Activated T-cell treated with anti-CD3 and anti-CD28 coated beads for 48 hours (primary cell): ENCODE measurements around the gene ASAP2.

Experiments used
- DNase-seq: peaks from one replicate; pipeline ENCODE4 v3.0.0-alpha.2; 2020; ENCODE audit warnings: low read depth

ASAP2 gene

GRCh38 chr2:9232166-9232479, 25.5 kb downstream of the ASAP2 start:
- no peak for DNase-seq

DNA sequence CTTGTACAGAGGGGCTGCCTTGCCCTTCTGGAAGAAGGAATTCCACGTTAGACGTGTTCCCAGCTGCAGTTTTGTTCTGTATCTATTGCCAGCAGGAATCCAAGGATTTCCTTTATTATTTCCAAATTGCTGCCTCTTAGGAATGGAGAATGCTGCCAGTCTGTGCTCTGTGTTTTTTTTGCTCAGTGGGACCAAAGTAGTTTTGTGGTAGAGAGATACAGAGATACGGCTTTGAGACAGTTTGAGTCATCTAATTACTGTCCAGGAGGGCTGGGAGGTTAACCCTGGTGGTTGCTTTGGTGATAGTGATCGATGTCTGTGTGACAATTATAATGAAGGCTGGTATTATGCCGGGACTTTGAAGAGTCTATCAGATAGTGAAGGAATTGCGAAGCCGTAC, 26.3 kb downstream of the ASAP2 start:
- no peak for DNase-seq

DNA sequence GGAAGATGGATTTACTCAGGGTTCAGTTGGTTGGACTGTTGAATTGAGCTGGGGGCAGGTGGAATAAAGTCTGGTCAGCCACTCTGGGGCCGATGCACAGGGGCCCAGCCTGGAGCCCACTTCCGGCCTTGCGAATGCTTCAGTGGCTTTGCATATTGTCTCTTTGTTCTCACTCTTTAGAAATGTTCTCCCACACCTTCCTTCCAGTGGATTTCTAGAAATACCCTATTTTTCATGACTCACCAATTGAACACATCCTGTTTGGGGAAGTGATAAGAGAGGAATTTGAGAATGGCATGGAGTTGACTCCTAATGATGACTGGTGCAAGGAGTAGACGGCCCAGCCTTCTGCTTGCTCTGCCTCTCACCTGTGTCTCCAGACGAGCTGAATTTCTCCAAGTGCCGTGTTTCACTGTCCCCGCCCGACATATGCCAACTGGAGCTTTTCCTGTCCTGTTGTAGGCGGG, 28.1 kb downstream of the ASAP2 start:
- no peak for DNase-seq

DNA sequence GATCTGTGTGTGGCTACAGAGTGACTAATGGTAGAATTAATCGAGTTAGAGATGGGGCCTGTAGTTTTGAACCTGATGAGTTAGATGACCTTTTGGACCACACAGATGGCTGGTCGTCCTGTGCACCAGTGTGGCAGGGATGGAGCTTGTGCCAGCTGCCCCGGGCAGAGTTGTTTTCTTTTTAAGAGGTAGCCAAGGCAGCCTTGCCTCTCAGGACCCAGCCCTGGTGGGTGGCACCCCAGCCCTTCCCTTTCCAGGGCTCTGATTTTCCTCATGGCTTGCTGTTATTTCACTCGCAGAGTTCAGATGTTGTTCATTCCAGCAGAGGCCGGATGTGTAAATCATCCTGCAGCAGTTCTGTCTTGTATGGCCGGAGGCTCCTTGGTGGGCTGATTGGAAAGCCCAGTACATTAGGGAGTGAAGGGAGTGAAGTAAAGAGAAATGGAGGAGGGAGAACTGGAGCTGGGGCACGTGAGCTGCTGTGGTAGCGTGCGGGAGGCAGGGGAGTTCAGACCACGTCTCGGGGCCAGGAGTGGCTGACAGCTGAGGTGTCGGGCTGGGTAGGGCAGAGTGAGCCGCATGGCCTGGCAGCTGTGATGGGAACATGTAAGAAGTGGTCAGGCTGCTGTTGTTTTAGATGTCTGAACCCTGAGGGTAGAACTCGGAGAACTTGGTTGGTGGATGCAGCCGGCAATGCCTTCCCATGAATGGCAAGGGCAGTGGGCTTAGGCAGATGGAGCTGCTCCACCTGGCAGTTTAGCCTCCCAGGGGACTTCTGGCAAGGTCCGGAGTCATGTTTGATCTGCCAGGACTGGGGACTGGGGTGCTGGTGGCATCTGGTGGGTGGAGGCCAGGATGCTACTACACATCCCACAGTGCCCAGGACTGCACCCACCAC, 28.8 kb downstream of the ASAP2 start:
- DNase-seq = no peak

- DNase-seq = no peak
These were observed 29.4 kb downstream of the ASAP2 start for GRCh38 chr2:9236045-9236344.

GRCh38 chr2:9236867-9237266, 30.3 kb downstream of the ASAP2 start:
- DNase-seq = no peak

DNA sequence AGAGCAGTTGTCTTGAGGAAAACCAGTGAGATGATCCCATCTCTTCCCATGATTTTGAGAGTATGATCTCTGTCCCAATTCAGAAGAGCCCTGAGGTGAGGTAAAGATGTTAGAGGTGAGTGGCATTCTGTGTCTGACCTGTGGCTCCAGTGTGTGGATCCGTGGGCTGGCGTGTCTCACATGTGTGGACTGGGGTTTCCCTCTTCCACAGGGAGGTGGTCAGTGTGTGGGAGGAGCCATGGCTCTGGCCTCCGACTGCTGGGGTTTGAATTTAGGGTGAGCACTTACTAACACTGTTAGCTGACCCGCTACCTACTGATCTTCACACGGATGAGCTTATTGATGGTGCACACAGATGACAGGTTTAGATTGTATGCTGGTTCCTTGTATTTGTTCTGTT, 31.2 kb downstream of the ASAP2 start:
- DNase-seq = no peak

DNA sequence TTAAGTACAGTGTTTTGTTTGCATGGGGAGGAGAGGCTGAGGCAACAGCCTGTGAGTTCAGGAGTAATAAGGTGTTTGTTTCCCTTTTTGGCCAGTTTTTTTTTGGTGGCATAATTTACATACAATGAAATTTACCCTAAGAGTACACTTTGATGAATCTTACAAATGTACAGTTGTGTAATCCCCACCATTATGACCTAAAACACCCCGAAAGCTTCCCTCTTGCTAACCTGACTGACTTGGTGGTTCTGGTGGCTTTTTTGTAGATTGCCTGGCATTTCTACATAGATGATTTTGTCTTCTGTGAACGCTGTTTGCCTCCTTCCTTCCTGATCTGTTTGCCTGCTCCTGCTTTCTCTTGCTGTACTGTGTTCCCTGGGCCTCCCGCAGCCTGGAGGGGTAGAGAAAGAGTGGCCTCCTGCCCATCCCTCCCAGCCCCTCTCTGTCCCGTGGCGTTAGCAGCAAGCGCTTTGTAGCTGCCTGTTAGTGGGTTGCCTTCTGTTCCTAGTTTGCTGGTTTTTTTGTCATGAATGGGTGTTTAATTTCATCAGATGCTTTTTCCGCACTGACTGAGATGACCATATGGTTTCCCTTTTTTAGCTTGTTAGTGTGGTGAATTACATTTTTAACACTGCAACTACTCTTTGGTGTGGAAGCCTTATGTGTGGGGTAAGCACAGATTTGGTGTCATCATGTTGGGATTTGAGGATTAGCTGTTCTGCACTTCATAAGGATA, 32.1 kb downstream of the ASAP2 start:
- no peak for DNase-seq

DNA sequence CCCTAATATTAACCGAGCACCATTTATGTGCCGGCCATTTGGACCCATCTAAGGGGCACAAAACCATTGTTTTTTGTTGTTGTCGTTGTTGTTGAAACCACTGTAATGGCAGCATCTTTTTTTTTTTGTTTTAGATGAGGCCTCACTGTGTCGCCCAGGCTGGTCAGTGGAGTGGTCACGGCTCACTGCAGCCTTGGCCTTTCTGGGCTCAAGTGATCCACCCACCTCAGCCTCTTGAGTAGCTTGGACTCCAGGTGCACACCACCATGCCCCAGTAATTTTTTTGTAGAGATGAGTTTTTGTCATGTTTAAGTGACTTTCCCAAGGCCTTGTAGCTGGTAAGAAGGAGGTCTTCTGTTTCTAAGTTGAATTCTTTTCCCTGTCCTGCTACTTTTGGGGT, 33.0 kb downstream of the ASAP2 start:
- DNase-seq = no peak

DNA sequence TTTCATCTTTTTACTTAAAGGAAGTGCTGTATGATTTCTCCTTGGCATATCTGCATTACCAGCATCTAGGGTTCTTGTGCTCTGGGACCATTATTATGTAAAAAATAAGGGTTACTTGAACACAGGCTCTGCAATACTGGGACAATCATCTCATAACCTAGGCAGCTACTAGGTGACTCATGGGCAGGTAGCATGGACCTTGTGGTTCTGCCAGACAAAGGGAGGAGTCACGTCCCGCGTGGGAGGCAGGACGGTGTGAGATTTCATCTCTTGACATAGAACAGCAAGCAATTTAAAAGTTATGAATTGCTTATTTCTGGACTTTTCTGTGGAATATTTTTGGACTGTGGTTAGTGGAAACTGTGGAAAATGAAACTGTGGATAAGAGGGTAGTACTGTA, 34.1 kb downstream of the ASAP2 start:
- DNase-seq = peak; percentile 11

DNA sequence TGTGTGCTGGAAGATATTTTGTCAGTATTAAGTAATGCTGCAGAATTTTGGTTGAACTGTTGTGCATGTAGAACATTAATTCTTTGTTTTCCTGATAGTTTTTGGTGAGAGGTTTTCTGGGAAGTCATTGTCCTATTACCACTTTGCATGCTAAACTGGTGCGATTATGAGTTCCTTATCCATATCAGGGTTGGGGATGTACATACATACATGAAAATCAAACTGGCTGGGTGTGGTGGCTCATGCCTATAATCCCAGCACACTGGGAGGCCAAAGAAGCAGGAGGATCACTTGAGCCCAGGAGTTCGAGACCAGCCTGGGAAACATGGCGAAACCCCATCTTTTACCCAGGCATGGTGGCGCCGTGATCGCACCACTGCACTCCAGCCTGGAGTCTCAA, 34.6 kb downstream of the ASAP2 start:
- DNase-seq = no peak

GRCh38 chr2:9243357-9243756, 36.7 kb downstream of the ASAP2 start:
- no peak for DNase-seq

DNA sequence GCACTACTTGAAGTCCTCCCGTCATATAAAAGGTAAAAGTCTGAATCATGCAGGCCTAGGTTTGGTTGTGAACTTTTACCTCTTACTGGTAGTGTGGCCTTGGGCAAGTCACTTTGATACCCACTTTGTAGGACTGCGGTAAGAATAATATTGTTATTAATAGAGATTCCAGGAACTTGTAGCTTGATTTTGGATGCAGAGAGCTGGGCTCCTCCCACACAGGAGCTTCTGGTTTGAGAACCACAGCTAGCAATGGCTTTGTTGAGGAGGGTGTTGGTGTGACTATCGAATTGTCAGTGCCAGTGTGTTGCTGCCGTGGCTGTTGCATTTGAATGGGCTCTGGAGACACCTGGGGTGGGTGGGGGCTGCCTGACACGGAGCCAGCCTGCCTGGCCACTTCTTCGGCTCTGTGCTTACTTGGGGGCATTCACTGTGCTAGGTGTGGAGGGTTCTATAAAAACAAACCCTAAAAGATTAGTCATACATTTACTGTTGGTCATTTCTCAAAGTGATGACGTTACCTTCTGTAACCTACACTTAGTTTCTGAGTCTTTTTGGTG, 38.5 kb downstream of the ASAP2 start:
- DNase-seq = no peak

DNA sequence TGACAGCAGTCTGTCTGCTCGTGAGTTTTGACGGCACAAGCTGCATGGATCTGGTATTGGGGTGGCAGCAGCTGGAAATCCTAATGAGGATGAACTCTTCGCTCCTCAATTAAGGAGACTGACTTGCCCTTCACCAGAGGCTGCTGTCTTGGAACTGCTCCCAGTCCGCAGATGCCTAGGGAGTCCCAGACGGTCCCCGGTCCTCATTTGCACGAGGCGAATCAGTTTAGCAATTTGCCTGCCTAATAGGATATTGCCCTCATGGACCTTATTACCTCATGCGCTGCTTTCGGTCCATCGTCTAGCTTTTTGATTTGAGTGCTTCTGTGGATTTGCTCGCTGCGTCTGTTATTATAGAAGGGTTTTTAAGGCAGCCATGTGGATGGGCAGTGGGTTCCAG, 40.6 kb downstream of the ASAP2 start:
- no peak for DNase-seq

DNA sequence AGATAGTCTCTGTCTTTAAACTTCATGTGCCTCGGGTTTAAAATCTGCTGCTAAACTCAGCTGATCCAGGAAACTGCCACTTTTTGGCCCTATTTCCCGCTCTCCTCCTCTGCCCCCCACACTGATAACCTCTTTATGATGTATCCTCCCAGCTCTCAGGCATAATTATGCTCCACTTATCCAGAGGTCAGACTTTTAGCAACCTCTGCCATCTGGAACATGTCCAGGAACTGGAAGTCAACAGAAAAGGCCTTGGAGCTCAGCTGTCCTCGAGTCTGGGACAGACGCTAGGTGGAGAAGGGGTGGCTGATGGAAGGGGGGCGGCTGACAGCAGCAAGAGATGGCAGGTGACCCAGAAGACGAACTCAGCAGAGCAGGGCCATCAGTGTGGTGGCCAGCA, 41.2 kb downstream of the ASAP2 start:
- no peak for DNase-seq

DNA sequence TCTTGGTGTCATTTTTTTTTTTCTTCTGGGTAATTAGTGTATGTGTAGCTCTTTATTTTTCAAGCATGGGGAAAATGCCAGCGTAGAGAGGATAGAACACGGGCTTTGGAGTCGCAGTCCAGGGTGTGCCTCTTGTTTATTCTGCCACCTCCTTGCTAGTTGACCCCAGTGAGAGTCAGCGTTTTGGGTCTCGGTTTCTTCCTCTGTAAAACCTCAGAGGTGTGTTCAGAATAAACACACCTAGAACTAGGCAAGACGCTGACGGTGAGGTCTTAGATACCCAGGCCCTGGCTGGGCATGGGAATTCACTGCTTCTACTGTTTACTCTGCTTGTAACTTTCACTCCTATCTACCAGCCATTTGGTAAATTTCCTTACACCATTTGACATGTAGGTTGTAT, 41.8 kb downstream of the ASAP2 start:
- no peak for DNase-seq

- DNase-seq = no peak
These were observed 42.6 kb downstream of the ASAP2 start for GRCh38 chr2:9249020-9249800.

- no peak for DNase-seq
These were observed 43.5 kb downstream of the ASAP2 start for GRCh38 chr2:9250091-9250490.

DNA sequence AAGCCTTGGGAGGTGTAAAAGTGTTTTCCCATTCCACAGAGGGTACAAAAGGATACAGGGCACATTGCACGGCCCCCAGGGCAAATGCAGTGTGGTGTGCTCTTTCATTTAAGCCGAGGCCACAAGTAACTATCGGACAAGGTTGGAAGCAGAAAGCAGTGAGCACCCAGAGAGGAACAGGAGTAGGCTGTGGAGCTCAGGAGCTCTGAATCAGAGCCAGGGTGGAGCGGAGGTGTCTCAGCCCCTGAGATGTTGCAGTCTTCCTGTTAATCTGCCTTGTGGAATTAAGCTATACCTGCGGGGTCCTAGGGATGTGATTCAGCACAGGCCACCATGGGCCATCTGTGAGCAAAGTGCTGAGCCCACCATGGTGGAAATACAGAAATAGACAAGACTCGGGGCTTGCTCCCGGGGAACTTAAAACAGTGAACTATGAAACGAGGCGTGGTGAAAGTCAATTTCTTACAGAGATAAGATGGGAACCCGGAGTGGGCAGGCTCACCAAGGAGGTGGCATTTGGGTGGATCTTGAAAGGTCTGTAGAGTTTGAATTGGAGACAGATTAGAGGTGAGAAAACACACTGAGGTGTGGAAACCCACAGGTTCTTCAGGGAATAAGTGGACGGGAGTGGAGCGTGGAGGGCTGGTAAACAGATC, 44.0 kb downstream of the ASAP2 start:
- DNase-seq = no peak

DNA sequence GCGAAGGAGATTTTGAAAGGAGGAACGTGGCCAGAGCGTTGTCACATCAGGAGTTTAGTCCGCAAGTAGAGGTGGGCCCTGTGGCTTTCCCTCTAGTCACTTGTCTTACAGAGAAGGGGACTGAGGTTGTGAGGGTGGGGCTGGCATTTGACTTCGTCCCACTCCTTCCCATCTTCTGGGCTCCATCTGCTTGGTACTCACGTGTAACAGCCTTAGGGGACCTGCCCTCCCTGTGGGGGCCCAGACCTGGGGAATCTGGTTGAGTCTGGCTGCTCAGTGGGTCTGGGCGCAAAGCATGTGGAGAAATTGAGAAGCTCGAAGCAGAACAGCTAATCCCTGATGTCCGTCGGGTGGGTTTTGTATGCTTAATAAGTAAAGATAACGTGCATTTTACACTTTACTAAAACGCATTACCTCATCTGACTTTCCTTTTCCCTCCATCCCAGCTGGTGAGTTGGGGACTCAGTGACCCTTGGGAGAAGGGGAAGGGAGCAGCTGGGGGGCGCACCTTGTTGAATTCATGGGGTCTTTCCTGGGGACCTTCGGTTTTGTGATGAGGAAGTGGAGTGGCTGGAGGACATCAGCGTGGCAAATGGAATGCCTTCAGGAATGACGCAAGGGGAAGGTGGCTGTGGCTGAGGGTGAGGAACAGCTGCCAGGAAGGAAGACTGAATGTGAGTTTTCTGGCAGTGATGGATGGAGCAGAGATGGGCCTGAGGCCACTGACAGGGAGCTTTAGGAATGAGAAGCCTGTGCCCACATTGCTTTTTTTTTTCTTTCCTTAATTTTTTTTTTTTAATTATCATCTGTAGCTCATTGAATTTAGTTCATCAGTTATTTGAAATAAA, 44.8 kb downstream of the ASAP2 start:
- no peak for DNase-seq

- no peak for DNase-seq
These were observed 45.4 kb downstream of the ASAP2 start for GRCh38 chr2:9252002-9252357.
